Body of pancreas (tissue), 4 donors: ENCODE data around the gene VWA8.
"Not testable (repeated sequence)": the region's sequence is repeated elsewhere in the genome, so short reads cannot be mapped to it uniquely, and the experiment has no call there.

Experiments used
- POLR2A ChIP-seq, 3 donors: fragments of 450-650 bp; IDR thresholded peaks; one replicate each; pipeline ENCODE4 v1.6.1; 2016; ENCODE audit warnings: antibody characterized with exemption in 3 of 3, mild to moderate bottlenecking in 2 of 3
- TF ChIP-seq, protein P1 (sequence below), 7 experiments: fragments of 450-650 bp in 4 of 7; fragments of 200-600 bp in 3 of 7; sonication (generic) in 3 of 7; IDR thresholded peaks; one replicate each; pipeline ENCODE4 v1.5.1; 2016 to 2019; ENCODE audit warnings: antibody characterized with exemption in 7 of 7

DNA sequence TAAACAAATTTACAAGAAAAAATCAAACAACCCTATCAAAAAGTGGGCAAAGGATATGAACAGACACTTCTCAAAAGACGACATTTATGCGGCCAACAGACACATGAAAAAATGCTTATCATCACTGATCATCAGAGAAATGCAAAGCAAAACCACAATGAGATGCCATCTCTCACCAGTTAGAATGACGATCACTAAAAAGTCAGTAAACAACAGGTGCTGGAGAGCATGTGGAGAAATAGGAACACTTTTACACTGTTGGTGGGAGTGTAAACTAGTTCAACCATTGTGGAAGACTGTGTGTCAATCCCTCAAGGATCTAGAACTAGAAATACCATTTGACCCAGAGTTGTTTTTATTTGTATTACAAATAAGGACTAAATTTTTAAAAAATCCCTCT lies 215.4 kb downstream of the VWA8 start:
- TF ChIP-seq, protein P1, sequence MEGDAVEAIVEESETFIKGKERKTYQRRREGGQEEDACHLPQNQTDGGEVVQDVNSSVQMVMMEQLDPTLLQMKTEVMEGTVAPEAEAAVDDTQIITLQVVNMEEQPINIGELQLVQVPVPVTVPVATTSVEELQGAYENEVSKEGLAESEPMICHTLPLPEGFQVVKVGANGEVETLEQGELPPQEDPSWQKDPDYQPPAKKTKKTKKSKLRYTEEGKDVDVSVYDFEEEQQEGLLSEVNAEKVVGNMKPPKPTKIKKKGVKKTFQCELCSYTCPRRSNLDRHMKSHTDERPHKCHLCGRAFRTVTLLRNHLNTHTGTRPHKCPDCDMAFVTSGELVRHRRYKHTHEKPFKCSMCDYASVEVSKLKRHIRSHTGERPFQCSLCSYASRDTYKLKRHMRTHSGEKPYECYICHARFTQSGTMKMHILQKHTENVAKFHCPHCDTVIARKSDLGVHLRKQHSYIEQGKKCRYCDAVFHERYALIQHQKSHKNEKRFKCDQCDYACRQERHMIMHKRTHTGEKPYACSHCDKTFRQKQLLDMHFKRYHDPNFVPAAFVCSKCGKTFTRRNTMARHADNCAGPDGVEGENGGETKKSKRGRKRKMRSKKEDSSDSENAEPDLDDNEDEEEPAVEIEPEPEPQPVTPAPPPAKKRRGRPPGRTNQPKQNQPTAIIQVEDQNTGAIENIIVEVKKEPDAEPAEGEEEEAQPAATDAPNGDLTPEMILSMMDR (IDR thresholded peaks at IDR 0.05): not testable (repeated sequence)
- TF ChIP-seq POLR2A (IDR thresholded peaks at IDR 0.05): not testable (repeated sequence)
